Stimulated activated CD8-positive, alpha-beta memory T cell treated with anti-CD3 and anti-CD28 coated beads, Interleukin-4, amount 100 ng/mL, for 4 hours (primary cell): Measurements from ENCODE around the gene GBA2.

Experiments
- DNase-seq, 2 donors: peaks; one replicate each; pipeline ENCODE4 v3.0.0-alpha.2; 2020; ENCODE audit warnings: low read depth in 2 of 2, low spot score in 1 of 2

GBA2 gene

DNA sequence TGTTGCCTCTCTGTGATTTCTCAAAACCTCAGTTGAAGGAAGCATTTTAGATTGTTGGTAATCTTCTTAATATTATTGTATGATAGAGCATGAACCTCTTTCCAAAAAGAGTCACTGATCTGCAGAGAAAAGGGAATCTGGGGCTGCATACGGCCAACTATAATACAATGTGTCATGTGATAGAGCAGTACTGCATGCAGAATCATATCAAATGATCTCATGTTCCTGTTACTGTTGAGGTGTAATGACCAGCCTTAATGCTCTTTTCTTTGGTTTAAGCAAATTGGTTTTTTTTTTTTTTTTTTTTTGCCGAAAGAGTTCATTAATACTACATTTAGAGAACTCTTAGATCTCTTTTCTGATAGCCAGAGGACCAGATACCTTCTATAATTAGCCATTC, 18.0 kb upstream of the GBA2 start:
- no peak for DNase-seq

DNA sequence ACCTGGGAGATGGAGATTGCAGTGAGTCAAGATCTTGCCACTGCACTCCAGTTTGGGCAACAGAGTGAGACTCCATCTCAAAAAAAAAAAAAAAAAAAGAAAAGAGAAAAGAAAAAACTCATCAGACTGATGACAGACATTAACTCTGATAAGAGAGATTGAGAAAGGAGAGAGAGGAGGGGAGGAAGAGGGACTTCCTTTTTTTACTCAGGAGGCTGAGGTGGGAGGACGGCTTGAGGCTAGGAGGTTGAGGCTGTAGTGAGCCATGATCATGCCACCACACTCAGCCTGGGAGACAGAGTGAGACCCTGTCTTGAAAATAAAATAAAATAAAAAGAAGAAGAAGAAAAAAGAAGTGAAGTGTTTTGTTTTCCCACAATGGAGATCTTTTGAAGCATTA, 14.8 kb upstream of the GBA2 start:
- DNase-seq, result no peak

DNA sequence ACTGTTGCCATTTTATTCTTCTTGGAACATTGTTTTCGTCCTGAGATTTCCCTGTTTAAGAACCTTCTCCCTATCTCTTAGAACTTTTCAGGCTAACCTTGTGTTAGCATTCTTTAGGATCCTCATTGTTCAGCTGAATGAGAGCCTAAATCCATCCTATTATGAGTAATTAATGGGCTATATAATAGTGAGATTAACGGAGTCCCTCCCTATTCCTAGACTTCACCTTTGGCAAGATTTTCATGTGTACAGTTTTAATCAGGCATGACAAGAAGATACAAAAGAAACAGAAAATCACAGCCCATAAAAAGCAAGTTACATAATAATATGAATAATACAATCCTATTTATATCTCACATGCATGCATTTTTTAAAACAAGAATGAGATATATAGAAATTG, 14.2 kb upstream of the GBA2 start:
- DNase-seq, result no peak

DNA sequence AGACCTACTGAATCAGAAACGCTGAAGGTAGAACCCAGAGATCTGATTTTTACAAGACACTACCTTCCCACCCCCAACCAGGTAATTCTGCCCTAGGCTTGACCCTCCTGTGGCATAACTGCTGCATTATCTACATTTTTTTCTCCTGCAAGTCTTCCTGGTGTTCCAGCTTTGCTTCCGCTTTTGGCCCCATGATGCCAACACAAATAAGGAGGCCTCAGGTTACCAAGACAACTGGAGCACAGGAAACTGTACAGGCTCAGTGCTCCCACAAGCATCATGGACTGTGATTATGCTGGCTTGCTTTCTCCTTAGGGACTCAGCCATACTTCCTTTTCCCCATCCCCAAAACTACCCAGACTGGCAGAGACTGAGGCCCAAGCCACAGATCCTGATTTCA, 11.6 kb upstream of the GBA2 start:
- no peak for DNase-seq

DNA sequence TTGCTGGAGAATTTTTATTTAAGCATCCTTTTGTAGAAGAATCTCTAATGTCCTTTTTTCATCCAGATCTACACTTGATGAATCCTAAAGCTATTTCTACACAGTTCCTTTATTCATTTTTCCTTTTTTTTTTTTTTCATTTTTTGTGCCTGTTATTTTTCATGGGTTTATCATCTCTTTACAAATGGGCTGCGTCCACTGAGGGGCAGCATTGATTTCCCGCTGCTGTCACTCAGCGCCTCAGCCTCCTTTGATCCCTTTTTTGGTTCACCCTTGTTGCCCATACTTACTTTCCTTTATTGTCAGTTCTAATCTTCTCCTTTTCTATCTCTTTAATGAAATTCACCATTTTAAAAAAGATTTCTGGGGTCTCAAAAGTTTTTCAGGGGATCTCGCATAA, 10.8 kb upstream of the GBA2 start:
- no peak for DNase-seq

DNA sequence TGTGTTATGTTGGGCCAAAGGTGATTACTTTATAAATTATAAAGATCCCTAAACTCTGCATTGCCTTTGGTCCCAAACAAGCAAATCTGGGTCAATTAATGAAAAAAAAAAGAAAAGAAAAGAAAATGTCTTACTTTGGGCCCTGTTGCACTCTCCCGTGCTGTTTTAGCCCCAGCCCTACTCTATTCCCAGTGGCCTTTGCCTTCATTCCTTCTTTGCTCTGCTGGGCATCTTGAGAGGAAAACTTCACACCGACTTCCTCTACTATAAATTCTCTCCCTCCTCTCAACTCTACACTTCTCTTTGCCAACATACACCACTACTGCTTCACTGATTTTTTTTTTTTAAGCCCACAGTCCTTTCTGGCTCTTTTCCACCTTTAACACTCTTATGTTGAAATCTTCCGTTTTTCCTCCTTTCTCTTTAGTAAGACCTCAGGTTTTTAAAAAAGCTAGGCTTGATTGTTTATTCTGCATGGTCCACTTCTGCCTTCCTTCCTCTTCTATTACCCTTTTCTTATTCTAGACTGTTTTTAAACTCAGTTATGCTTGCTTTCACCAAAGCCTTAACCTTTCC, 9.5 kb upstream of the GBA2 start:
- no peak for DNase-seq

DNA sequence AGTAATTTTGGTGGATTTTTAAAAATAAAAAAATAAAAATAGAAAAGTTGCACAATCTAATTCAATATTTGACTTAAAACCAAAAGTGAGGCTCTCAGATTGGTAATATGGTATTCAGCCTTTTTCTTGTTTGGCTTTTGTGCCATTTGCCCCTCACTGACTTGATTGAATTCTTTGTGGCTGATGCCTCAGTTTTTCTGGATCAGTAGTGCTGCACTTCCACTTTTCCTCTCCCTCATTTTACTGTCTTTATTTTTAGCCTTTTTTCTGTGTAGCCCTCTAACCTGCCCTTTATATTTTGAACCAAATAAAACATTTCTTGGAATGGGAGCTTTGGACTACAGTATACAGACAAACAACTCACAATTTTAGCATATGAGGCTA, 8.9 kb upstream of the GBA2 start:
- no peak for DNase-seq

DNA sequence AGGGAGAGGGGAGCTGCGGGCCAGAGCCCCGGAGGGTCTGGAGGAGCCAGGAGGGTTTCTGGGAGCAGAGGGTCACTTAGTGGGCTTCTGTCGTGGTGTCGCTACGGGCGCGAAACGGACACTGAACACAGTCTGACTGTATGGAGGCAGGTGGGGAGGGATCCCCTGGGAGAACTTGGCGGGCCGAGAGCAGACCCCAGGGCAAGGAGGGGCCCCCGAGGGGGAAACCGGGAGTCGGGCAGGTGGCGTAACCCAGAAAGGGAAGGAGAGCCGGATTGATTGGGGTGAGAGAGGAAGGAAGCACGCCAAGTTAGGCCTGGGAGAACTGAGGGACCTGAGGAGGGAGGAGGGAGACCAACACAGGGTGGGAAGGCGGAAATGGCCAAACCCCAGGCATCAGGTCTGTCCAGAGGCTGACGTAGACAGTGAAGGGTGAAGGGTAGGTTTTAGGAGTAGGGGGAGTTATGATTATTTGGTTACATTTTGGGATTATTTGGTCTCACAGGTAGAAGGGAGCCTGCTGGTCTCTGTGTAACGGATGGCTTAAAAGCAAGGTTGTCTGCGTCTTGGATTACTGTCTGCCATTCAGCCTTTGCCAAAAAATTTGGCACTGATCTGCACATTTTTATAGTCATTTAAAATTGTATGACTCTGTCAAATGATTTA, 8.3 kb upstream of the GBA2 start:
- DNase-seq, result no peak

DNA sequence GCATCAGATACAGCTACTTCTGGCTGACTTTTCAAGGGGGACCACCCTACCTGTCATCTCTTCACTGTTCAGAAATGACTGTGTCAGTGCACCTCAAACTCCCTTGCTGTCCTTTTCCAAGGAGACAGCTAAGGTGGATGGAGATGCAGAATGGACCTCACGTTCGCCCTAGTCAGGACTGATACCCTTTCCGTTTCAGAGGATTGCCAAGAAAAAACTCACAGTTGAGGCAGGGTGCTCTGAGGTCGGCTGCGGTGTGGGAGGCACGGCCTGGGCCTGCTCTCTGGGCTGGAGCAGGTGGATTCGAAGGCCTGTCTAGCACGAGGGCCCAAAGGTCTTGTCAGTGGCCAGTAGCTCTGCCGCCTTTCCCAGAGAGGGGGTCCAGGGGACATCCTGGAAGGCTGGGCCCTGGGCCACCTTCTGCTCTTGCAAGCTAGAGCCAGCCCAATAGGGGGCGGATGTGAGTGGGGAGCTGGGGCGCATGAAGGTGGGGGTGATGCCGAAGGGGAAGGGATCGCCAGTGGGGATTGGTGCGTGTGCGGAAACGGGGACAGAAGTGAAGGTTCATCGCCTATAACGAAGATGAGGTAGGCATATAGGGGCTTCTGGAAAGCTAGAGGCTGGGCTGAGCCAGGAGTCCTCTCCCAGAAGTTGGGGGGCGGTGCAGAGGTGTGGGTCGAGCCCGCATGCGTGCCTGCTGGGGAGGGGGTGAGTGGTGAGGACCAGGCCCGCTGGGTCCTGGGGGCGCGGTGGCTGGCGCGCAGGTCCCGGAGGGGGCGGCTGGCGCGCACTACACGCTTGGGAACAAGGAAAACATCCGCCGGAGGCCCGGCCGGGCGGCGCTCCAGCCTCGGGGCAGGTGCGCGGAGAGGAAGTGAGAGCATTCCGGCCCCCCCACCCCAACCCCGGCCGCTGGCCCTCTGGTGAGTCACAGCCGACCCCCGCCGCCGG, 7.5 kb upstream of the GBA2 start:
- peak; percentile 49 to 58 for DNase-seq

DNA sequence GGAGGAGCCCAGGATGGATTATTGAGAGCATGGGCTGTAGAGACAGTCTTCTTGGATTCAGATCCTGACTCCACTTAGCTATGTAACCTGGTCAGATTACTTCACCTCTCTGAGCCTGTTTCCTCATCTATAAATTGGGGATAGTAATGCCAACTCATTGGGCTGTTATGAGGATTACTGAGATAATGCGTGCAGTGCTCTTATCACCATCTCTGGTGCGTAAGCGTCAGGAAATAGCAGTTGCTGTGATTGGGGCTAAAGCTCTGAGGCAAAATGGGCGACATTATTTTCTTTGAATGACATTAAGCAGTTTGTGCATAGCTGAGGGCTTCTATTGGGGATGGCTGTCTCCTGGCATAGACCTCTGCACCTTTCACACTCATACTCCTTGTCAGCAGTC, 6.0 kb upstream of the GBA2 start:
- no peak for DNase-seq

DNA sequence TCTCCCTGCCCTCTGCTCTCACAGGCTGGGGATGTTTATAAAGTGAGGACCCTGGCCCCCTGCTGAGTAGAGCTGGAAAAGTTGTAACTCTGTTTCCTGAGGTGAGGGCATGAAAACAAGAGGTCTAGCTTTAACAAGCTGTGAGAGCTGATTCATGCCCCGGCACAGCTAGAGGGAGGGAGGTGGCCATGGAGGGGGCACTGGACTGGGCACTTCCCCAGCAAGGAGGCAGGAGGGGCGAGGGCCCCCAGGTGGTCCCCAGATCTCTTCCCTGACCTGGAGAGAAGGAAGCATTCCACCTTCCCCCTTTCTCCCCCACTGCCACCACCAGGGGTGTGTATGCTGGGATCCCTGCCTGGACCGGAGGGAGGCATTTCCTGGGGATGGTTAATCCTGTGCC, 5.2 kb upstream of the GBA2 start, which contains the start of gene MSMP:
MSMP (minus strand) TSS at position 13 of the 400 bp plus-strand sequence. CDS start 147 bp downstream, outside the sequence.
- DNase-seq, result no peak

DNA sequence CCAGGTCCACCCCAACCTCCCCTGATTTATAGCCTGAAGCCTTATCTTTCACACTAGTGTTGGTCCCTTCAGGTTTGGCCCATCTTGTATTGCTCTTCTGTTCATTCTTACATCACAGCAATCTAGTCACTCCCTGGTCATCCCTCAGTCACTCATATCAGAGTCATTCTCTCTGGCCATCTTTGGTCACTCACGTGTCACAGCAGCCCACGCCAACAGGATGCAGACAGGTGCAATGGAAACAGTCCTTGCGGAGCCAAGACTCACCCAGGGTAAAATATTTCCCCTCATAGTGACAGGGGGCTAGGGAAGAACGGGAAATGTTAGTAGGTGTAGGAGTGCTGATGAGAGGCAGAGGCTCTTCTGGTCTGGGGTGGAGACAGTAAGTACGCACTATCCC, 4.4 kb upstream of the GBA2 start:
- no peak for DNase-seq

DNA sequence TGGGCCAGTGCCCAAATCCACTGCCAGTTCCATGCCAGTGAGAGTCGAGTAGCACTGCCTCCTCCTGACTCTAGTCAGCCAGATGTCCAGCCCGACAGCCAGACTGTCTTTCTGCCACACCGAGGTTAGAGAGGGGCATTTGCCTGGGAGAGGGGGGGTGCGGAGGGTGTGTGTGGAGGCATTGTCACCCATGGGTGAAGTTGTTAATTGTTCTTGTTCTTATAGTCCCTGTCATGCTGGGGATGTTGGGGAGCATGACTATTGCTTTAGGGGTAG, 1.2 kb upstream of the GBA2 start:
- DNase-seq, result no peak

DNA sequence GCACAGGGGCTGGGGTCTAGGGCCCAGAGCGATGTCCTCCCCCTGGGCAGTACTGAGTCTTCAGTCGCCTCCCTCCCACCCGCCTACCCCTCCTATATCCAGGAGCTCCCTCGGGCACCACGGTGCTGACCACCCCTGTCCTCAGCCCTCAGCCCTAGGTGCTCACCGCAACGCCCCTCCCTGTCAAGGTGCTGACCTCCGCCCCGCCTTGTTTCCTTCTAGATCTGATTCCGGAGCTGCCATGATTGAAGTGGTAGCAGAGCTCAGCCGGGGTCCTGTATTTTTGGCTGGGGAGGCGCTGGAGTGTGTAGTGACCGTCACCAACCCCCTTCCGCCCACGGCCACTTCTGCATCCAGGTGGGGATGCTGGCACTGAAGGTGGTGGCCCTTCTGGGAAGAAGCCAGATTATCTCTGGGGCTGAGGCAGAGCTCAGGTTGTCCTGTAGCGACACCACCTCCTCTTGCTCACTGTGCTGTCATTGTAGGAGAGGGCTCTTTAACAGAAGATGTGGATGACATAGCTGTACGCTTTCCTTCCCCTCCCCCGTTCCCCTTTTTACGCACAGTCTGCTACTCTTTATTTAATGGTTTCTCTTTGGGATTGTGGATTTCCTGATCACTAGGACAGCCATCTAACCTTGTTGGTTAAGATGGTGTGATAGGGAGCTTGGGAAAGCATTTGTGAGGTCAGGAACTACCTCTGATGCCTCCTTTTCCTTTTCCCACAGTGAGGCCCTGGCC, 657 bp upstream of the GBA2 start:
- DNase-seq, result no peak

DNA sequence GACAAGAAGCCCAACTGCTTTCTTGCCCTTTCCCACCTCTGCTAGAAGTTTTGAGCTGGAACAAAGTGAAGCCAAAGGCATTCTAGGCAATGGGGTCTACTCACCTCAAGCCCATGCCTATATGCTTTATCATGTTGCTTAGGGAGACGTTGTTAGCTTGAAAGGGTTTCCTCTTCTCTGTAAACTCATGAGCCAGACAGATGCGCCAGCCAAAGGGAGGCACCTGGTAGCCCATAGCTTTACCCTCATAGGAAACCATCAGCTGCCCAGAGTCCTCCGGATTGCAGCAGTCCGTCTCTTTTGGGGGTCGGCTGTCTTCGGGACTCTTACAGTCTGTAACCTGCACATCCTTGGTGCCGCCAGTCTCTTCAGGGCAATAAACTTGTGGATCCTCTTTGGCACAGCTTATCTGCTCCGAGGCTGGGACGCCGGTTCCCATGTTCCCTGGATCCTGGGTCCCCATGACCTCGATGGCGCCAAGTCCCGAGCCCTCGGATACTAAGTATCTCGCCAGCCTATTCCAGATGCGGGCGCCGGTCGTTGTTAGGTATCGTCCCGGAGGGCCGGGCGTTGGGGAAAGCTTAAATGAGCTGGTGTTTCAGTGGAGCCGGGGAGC, 678 bp downstream of the GBA2 start:
- no peak for DNase-seq

DNA sequence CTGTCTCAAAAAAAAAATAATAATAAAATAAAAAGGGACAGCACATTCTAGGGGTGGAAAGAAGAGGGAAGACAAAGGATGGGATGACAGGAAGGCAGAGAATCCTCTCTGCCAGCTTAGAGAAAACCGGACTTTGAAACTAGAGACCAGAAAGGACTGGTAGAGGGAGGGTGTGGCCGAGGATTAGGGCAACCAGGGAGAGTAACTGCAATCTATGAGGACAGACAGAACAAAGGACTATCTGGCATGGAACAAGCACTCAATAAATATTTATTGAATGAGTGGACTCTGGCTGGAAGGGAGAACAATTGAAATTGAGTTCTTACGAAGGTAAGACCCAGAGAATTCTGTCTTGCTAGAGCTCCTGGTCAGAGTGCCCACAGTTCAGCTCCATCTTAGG, 2.4 kb downstream of the GBA2 start:
- no peak for DNase-seq

DNA sequence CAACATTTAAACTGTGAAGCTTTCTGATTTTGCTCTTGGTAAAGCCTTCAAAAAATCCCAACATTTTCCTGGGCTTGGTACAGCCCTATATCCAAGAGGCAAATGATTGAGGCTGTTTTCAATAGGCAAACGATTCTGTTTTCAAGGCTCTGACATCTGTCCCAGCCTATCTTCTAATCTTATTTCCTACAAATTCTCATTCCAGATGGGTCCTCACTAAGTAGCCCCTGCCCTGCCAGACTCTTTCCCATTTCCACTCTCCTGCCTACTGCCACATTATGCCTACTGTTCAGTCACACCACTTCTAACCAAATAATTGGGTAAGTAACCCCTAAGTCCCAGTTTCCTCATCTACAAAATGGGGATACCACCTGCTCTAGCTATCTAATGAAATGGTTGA, 3.5 kb downstream of the GBA2 start:
- DNase-seq, result no peak

DNA sequence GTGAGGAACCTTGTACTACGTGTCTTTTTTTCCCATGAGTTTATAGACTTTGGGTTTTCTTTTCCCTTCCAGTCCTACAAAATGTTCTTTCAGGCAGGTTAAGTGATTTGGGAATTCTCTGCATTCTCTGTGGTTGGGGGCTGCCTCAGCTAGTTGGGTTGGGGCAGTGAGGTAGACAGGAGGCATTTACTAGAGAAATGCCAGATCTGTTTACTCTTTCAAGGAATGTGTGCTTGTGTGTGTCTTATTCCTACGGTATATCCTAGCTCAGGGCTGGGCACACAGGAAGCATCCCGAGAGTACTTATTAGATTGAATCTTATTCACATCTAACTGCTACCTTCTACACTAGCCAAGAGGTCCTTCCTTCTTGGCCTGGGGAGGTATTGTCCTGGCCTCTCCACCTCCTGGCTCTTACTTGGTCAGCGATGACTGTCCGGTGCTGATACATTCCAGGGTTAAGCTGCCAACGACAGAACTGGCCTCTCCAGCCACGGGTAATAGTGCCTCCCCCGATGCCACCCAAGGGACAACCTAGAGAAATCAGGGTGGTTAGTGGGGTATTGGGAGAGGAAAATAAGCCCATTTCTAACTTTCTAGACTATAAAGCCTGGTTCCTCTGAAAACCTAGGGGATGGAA, 5.0 kb downstream of the GBA2 start:
- no peak for DNase-seq

DNA sequence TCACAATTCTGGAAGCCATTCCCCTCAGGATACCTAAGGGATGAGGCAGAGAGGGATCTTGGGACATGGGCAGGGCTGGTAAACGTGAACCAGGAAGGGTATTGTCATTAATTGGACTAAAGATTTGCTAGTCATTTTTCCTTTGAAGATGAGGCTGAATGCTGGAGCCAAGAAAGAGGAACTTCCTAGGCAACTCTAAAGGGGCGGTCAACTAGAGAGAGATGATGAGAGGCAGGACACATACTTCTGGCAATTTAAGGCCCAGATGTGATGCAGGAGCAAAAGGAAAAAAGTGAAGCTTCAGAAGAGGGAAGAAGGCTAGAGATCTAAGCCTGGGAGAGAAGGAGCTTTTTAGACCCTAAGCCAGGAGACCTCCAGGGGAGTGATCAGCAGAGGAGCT, 5.6 kb downstream of the GBA2 start:
- DNase-seq, result no peak

DNA sequence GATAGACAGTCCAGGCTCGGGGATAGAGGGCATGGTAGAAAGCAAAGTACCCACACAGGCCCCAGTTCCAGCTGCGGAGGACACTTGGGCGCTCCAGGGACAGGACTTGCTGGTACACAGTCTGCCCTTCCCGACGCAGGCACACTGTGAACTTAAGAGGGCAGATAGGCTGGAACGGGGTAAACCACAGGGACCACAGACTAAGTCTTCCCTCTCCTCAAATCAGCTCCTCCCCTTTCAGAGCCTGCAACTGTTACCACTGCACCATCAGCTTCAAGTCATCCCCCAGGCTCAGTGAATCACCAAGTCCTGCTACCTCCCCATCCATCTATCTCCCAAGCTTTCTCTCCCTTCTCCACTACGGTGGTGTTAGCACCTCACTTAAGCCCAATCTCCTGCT, 7.3 kb downstream of the GBA2 start:
- no peak for DNase-seq

DNA sequence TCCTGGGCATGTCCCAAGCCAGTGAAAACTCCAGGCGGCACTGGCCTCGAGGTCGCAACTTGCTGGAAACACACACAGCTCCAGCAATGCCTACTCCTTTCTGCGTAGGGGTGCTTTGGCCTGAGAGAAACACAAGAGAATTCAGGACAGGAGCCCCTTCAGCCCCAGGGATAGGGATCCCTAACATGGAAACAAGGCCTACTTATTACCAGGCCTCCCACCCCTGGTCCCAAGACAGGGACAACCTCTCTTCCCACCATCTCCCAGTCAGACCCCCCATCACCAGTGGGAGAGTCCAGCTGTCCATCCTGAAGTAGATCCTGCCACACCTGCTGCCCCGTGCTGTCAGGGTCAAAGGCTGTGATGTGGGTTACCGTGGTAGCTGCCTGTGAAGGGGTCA, 8.8 kb downstream of the GBA2 start:
- no peak for DNase-seq
